A673 (cell line): ENCODE measurements around the gene PHTF1.

ENCODE experiments used
- EZH2 ChIP-seq: fragments of 200-600 bp; sonication (generic); IDR thresholded peaks from 2 replicates; pipeline ENCODE4 v1.6.1; 2017; ENCODE audit warnings: borderline replicate concordance, low read depth, mild to moderate bottlenecking, mixed read lengths, antibody characterized with exemption, low read length; ENCODE audit not compliant: poor library complexity, severe bottlenecking
- TF ChIP-seq, protein P1 (sequence below): fragments of 300-800, 200-600 bp; sonication (generic); conservative IDR thresholded peaks from 2 replicates; pipeline ENCODE4 v1.5.1; 2017; ENCODE audit warnings: low read depth, mild to moderate bottlenecking, antibody characterized with exemption, low read length, moderate library complexity, mixed read lengths

DNA sequence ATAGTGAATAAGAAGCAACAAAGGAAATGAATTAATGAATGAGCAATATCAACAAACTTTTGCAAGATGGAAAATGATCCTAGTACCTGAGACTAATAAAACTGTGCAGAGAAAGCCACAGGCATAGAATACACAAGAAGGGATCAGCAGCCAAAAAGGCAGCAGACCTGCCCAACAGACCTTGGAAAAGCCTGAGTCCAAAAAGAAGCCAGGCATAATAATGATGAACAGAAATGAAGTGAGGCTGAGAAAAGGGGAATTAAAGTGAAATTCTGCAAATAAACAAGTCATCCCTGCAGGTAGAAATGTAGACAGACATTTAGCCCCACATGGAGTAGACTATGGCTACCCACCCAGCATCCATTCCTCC lies 10.3 kb upstream of the PHTF1 start:
- TF ChIP-seq, protein P1, sequence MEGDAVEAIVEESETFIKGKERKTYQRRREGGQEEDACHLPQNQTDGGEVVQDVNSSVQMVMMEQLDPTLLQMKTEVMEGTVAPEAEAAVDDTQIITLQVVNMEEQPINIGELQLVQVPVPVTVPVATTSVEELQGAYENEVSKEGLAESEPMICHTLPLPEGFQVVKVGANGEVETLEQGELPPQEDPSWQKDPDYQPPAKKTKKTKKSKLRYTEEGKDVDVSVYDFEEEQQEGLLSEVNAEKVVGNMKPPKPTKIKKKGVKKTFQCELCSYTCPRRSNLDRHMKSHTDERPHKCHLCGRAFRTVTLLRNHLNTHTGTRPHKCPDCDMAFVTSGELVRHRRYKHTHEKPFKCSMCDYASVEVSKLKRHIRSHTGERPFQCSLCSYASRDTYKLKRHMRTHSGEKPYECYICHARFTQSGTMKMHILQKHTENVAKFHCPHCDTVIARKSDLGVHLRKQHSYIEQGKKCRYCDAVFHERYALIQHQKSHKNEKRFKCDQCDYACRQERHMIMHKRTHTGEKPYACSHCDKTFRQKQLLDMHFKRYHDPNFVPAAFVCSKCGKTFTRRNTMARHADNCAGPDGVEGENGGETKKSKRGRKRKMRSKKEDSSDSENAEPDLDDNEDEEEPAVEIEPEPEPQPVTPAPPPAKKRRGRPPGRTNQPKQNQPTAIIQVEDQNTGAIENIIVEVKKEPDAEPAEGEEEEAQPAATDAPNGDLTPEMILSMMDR: no peak
- TF ChIP-seq EZH2: no peak
